WTC11 (cell line): Measurements from ENCODE around the gene AGAP1.

ENCODE experiments used
- CREB1 ChIP-seq: sonication (generic); formaldehyde crosslinking; IDR thresholded peaks from 2 replicates; pipeline ENCODE4 v1.8.0; 2023; ENCODE audit warnings: mild to moderate bottlenecking, missing genetic modification reagents
- FOXJ3 ChIP-seq: sonication (generic); formaldehyde crosslinking; IDR thresholded peaks from 2 replicates; pipeline ENCODE4 v1.9.0; 2021; ENCODE audit warnings: missing genetic modification reagents, mild to moderate bottlenecking, borderline replicate concordance
- FOXP1 ChIP-seq: sonication (generic); formaldehyde crosslinking; IDR thresholded peaks from 2 replicates; pipeline ENCODE4 v1.8.0; 2022; ENCODE audit warnings: missing genetic modification reagents, mild to moderate bottlenecking, moderate library complexity, borderline replicate concordance
- KAT7 ChIP-seq: sonication (generic); formaldehyde crosslinking; IDR thresholded peaks from 2 replicates; pipeline ENCODE4 v1.8.1; 2023; ENCODE audit warnings: missing genetic modification reagents, mild to moderate bottlenecking, borderline replicate concordance
- MAX ChIP-seq: sonication (generic); formaldehyde crosslinking; IDR thresholded peaks from 2 replicates; pipeline ENCODE4 v1.8.0; 2022; ENCODE audit warnings: mild to moderate bottlenecking, missing genetic modification reagents
- NFYB ChIP-seq: sonication (generic); formaldehyde crosslinking; conservative IDR thresholded peaks from 2 replicates; pipeline ENCODE4 v1.8.0; 2022; ENCODE audit warnings: low read depth, missing genetic modification reagents
- NR2C2 ChIP-seq: sonication (generic); formaldehyde crosslinking; IDR thresholded peaks from 2 replicates; pipeline ENCODE4 v1.8.0; 2022; ENCODE audit warnings: mild to moderate bottlenecking, missing genetic modification reagents
- TEAD1 ChIP-seq: sonication (generic); formaldehyde crosslinking; IDR thresholded peaks from 2 replicates; pipeline ENCODE4 v1.8.0; 2022; ENCODE audit warnings: mild to moderate bottlenecking, missing genetic modification reagents
- TF ChIP-seq, protein P1 (sequence below): sonication (generic); formaldehyde crosslinking; IDR thresholded peaks from 2 replicates; pipeline ENCODE4 v1.8.1; 2022; ENCODE audit warnings: missing genetic modification reagents, borderline replicate concordance
- TF ChIP-seq, protein P2 (sequence below): fragments of 200-600 bp; IDR thresholded peaks from 2 replicates; pipeline ENCODE4 v1.8.0; 2022; ENCODE audit warnings: antibody characterized with exemption

DNA sequence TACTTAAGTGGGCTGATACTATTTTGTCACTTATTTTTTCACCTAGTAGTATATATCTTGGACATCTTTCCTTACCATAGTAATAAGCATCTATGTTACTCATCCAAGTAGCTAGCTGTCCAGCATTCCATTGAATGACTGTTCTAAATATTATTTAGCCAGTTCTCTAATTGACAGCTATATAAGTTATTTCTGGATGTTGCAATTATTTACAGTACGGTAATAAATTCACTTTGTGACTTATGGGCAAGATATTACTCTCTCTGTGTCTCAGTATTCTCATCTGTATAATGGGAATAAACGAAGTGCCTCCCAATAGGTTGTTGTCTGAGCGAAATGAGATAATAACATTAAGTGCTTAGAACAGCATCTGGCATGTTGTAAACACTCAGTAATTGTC lies 46.6 kb upstream of the AGAP1 start:
- TF ChIP-seq TEAD1 (CRISPR knock-in tag): no peak
- no peak for TF ChIP-seq FOXJ3
- TF ChIP-seq, protein P1, sequence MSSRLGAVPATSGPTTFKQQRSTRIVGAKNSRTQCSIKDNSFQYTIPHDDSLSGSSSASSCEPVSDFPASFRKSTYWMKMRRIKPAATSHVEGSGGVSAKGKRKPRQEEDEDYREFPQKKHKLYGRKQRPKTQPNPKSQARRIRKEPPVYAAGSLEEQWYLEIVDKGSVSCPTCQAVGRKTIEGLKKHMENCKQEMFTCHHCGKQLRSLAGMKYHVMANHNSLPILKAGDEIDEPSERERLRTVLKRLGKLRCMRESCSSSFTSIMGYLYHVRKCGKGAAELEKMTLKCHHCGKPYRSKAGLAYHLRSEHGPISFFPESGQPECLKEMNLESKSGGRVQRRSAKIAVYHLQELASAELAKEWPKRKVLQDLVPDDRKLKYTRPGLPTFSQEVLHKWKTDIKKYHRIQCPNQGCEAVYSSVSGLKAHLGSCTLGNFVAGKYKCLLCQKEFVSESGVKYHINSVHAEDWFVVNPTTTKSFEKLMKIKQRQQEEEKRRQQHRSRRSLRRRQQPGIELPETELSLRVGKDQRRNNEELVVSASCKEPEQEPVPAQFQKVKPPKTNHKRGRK: no peak
- no peak for TF ChIP-seq FOXP1 (CRISPR knock-in tag)
- TF ChIP-seq, protein P2, sequence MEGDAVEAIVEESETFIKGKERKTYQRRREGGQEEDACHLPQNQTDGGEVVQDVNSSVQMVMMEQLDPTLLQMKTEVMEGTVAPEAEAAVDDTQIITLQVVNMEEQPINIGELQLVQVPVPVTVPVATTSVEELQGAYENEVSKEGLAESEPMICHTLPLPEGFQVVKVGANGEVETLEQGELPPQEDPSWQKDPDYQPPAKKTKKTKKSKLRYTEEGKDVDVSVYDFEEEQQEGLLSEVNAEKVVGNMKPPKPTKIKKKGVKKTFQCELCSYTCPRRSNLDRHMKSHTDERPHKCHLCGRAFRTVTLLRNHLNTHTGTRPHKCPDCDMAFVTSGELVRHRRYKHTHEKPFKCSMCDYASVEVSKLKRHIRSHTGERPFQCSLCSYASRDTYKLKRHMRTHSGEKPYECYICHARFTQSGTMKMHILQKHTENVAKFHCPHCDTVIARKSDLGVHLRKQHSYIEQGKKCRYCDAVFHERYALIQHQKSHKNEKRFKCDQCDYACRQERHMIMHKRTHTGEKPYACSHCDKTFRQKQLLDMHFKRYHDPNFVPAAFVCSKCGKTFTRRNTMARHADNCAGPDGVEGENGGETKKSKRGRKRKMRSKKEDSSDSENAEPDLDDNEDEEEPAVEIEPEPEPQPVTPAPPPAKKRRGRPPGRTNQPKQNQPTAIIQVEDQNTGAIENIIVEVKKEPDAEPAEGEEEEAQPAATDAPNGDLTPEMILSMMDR: no peak
- no peak for TF ChIP-seq CREB1
- no peak for TF ChIP-seq NR2C2 (CRISPR knock-in tag)
- TF ChIP-seq NFYB: no peak
- no peak for TF ChIP-seq MAX
- TF ChIP-seq KAT7 (CRISPR knock-in tag): no peak
